NCI-H2029 (cell line): ENCODE data around the gene ARMH3.
"Not testable (repeated sequence)": the region's sequence is repeated elsewhere in the genome, so short reads cannot be mapped to it uniquely, and the experiment has no call there.

Source experiments
- DNase-seq: peaks from one replicate; lab custom pipeline; 2025; lab: John Stamatoyannopoulos, UW

The ARMH3 gene

DNA sequence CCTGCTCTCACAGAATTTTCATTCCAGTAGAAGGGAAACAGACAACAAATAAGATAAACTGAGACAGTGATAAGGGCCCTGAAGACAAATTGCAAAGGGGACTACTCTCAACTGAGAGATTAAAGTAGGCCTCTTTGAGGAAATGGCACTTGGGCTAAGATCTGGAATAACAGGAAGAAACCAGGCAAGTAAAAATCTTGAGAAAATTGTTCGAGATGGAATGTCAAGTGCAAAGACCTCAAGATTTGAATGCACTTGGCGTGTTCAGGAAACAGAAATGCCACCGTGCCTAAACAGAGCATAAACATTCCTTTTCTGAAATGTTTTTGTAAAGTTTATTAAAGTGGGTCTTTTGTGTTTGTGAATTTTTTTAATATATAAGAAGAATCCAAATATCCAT, 10.7 kb downstream of the ARMH3 start:
- no peak for DNase-seq

DNA sequence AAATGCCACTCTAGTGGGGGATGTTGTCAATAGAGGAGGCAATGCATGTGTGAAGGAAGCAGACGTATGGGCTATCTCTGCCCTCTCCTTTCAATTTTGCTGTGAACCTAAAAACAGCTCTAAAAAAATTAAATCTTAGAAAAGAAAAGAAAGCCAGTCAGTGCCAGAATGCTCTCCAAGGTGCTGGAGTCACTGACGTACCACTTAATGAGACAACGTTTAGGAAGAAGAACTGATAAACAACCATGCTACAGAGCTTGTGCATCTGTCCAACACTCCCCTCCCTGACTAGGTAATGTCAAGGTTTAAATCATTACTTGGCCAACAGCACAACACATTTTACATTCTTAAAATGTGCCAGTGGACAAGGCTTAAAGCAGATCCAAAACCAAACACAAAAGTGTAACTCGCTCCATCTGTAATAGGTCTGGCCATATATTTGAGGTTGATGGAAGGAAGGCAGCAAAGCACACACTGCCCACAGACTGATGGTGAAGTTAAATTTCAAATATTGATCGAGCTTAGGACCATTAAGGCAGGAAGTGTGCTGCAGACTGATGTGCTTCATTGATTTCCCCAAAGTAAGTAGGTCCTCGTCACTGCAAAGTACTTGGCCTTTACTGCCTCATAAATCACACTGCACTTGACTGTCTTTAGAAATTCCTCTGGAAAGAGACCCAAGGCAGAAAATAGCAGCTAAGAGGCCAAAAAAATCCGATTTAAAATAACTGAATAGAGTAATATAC, 15.5 kb downstream of the ARMH3 start:
- DNase-seq: no peak

DNA sequence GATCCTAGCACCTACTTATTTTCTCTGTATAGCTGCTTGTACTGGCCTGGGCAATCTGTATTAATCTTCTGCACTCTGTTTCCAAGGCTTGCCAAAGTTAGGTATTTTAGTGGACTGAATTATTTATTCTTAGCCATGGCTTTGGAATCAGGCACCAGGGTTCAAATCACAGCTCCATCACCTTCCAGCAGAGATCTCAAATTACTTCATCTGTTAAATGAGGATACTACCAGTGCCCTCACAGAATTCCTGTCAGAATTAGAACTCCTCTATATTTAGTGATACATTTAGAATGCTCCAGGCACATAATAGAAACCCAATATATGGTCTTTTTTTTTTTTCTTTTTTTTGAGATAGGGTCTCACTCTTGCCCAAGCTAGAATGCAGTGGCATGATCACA, 17.6 kb downstream of the ARMH3 start:
- no peak for DNase-seq

DNA sequence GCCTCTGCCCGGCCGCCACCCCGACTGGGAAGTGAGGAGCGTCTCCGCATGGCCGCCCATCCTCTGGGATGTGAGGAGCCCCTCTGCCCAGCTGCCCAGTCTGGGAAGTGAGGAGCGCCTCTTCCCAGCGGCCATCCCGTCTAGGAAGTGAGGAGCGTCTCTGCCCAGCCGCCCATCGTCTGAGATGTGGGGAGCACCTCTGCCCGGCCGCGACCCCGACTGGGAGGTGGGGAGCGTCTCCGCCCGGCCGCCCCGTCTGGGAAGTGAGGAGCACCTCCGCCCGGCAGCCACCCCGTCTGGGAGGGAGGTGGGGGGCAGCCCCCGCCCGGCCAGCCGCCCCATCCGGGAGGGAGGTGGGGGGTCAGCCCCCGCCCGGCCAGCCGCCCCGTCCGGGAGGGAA, 20.2 kb downstream of the ARMH3 start:
- DNase-seq: not testable (repeated sequence)

DNA sequence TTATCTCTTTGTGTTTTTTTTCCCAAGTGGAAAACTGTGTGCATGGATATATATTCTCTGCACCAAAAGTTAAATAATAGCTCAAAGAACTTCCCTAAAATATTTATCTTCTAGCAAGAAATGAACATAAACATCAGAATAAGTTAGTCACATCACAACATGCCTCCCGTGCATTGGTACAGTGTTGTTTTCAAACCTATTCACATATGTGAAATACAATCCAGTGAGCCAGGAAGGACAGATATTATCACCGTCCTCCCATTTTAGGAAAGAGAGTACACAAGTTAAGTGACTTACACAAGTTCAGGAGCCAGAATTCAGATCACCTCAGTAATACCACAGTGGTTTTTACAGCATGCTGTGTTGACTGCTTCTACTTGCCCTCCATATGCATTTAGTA, 22.2 kb downstream of the ARMH3 start:
- DNase-seq: no peak

DNA sequence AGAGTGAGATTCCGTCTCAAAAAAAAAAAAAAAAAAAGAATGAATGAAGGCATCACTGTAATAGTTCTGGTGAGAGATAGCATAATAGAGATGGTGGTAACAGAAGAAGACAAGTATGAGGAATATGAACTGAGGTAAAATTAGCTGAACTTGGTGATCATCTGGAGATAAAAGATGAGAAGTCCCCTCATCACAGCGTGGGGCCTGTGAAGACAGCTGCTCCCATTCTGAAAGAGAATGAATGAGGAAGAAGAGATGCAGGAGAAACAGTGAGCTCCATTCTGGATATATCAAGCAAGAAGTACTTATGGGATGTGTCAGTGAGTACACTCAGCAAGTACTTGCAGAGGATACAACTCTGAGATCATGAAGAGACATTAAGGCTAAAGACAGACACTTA, 28.7 kb downstream of the ARMH3 start:
- DNase-seq: no peak

DNA sequence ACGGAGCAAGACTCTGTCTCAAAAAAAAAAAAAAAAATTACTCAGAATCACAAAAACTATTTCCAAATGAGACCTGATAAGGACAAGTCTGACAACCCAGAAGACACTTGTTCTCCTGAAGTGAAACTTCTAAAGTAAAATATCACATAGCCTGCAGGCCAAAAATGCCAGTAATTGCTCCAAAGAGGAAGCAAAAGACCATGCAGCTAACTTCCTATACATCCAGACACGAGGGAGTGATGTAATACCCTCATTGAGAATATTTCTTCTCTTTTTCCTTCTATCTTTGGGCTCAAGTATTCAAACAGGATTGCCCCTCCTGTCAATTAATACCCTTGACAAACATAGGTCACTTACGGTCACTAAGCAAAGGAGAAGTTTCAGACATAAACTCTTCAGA, 31.2 kb downstream of the ARMH3 start:
- DNase-seq: no peak

DNA sequence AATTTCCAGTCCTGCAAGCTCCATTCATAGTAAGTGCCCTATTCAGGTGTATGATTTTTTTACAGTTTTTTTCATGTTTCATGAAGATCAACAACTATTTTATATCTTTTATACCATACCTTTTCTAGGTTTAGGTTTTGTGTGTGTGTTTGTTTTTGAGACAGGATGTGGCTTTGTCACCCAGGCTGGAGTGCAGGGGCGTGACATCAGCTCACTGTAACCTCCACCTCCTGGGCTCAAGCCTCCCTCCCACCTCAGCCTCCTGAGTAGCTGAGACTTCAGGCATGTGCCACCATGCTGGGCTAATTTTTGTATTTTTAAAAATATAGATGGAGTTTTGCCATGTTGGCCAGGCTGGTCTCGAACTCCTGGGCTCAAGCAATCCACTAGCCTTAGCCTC, 35.0 kb downstream of the ARMH3 start:
- DNase-seq: no peak

DNA sequence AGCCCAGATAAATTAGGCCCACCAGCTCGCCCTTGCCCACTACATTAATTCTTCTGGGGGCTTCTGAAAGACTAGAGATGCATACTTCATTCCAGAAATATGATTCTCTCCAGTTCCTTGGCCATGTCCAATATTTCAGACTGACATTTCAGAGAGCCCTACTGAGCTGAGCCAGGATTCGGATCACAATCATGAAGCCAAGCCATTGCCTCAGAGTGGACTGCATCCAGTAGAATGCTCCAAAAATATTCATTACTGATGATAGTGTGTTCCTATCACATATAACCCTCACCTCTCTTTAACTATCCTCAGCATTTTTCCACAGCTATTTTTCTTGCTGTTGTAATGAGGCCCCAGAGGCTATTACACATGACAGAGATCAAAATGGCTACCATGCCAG, 38.7 kb downstream of the ARMH3 start:
- DNase-seq: no peak

DNA sequence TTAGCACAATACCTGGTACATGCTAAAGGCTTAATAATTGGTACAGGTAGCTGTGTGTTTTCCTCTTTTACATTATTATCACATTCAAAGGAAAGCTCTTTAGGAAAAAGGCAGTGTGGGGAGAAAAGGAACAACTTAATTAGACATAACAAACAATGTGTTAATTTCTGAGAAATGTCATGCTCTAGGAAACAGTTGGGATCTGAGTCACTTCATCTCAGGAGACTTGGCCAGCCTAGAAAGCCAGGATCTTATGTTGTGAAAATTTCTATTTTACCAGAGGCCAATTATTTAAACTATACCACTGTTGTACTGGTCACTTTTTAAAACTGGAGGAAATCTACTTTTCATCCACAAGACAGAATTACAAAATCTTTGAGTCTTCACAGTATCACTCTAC, 39.6 kb downstream of the ARMH3 start:
- DNase-seq: no peak

DNA sequence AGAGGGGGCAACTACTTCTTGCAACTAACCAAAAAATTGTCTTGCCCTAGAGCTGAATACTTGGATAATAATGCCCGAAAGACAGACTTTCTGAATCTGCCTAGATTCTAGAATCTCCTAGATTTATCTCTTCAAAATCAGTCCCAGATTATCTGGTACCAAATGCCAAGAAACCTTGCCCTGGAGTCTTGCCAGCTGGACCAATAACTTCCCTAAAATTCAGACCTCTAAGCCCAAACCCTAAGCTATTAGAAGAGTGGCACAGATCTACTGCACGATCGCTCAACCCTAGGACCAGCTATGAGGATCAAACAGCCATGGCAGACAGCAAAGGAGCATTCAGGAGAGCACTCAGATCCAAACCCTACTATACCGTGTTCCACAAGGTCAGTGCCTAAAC, 45.0 kb downstream of the ARMH3 start:
- DNase-seq: no peak

DNA sequence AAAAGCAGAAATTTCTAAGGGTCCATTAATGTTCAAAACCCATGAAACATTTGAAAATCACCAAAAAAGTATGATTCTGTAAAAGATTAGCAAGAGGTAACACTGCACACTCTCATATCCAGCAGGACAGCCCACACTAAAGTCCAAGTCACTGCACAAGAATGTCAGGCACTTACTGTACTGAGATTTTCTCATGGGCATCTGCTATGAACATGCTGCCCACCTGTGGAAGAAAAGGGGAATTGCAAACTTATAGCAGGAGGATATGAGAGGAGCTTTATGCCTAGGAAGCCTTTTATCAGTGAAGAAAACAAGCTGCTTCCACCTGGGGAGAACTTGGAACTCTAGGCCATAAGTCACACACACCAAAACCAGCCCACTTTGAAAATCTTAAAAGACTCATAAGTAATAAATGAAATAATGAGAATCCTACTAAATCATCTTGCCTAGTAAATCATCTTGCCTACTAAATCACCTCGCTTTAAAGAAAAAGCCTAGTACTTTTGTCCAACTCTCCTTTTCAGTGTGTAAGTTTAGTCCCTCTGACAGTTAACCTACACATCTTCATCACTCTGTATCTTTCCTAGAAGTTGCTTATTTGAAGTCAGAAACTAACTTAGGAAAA, 46.1 kb downstream of the ARMH3 start:
- DNase-seq: peak; percentile 7

DNA sequence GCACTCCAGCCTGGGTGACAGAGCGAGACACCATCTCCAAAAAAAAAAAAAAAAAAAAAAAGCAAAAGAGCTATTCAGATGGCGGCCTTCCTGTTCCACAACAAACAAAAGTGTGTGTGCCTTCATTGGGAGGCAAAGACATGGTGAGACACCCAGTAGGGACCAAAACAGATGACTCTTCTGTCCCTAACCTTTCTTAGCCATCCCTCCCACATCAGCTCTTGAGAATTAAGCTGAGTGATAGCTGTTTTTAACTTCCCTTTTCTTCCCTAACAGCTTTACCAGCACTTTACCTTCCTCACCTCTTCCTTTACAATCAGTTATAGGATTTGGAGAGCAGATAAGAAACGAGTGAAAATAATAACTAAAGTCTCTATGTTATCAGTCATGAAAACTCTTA, 48.2 kb downstream of the ARMH3 start:
- no peak for DNase-seq

DNA sequence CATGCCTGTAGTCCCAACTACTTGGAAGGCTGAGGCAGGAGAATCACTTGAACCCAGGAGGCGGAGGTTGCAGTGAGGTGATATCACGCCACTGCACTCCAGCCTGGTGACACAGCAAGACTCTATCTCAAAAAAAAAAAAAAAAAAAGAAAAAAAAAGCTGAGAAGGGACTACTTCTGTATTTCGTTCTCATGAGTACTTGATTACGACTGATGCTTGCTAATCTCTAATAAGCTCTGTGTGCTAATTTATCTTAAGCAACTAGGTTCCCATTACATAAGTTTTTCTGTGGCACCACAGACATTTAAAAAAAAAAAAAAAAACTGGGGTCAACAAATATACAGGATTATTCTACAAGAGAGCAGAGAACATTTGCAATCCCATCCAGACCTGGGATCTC, 48.9 kb downstream of the ARMH3 start:
- DNase-seq: not testable (repeated sequence)

DNA sequence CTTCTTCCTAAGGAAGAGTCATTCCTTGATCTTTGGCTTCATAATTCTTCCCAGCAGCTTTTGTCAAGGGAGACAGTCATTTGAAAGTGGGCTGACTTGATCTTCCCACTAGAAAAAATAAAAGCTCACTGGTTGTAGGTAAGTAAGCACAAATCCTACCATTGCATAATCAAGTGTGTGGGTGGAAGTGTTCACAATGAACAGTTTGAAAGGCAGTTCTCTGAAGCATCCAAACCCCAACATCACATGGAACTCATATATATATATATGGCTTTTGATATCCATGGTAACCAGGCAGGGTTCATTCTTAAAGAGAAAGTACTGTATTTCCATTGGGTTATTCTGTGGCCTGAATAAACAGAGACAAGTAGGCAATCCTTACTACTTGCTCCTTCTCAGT, 51.6 kb downstream of the ARMH3 start:
- no peak for DNase-seq

DNA sequence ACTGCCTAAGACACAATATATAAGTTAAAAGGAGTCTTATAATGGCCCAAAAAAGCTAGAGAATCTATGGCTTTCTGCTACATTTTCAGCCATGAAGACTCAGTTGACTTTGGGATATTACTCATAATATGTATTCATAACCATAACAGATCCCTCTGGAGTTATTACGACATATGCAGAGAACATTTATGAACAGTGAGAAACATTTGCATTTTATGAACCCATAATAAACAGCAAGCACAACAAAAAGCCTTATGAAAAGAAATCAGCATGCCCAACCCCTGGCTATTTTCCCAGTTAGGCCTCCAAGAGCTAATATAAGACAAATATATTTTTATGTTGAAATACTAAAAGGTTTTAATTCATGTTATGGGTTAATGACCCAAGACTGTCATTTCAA, 52.4 kb downstream of the ARMH3 start:
- DNase-seq: no peak

DNA sequence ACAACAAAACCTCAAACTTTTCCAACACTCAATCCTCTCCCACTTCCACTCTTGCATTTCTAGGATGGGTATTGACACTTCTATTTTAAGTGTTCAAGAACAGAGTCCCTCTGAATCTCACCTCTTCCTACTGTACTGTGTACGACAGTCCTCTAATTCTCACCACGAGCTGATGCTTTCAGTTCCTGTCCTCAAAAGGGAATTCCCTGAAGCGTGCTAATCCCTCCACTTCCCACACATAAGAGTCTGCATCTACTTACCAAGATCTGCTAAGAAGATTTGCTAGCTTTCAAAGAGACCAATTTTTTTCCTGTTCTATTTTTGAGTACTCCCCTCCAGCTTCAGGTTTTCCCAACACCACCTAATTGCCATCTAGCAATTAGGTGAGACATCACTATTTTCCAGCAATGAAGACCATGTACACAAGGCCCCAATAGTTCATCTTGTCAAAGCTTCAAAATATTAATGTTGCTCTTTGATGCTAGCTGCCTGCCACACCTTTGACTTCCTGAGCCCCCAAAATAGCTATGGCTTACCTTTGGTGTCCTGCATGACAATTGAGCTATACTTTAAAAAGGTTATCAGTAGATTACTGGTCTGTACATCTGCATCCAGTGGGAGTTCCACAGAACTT, 54.4 kb downstream of the ARMH3 start:
- DNase-seq: no peak

DNA sequence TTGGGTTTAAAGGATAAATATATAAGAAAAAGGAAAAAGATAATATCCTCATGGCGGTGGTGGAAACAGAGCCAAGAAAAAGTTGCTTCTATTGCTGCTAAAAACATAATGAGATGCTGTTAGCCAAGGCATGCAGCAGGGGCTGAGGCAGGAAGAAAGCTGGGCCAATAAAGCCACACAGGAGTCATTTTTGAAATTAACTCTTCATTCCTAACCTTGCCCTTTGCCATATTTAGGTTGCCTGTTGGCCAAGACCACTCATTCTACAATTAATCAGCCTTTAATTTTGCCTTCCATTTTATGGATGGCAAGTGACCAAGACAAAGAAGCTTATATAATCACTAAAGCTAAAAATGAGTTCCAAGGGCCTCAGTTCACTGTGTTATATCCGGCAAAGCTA, 58.2 kb downstream of the ARMH3 start:
- DNase-seq: no peak

DNA sequence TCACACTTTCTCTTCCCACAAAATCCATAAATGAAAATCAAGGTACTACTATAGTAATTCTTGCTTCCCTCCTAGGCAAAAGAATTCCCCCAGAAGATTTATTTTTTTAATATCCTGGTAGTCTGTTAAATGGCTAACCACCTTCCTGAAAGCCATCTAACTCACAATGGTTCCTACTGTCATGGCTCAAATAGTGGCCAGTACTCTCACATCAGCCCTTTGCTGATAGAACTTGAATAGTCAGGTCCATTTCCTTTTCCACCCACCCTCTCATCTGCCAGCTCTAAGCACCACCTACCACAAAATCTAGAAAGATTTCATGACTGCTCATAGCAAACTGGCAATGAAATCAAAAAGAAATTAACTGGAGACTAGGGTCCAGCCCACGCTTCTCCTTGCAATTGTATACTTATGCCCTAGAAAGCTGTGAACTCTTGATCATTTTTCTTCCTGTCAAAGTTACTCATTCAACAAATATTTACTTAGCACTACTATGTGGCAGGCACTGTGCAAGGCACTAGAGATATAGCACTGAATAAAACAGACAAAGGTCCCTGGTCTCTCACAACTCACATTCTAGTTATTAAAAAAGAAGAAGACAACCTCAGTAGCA, 60.4 kb downstream of the ARMH3 start:
- DNase-seq: no peak

DNA sequence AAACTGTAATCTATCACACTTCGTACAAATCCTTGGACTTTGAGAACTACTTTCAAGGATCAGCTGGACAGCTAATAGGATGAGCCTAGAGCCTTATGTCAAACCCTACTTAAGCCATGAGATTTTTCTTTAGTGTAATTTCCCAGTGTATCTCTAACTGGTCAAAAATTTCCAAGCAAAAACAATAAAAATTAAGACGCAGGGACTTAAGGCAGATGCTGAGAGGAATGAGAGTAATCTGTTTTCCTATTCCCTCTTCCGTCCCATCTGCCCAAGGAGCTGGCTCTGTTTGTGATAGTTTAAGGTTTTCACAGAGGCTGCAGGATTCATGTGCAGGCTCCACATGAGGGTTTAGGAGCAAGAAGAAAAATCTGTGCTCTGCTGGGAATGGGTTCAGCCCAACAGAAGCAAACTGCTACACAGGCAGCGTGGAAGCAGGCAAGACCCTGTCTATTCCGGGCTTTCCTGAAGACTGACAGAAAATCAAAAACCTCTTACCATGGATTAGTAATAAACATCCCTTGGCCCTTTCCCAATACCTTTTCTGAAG, 62.2 kb downstream of the ARMH3 start:
- no peak for DNase-seq

DNA sequence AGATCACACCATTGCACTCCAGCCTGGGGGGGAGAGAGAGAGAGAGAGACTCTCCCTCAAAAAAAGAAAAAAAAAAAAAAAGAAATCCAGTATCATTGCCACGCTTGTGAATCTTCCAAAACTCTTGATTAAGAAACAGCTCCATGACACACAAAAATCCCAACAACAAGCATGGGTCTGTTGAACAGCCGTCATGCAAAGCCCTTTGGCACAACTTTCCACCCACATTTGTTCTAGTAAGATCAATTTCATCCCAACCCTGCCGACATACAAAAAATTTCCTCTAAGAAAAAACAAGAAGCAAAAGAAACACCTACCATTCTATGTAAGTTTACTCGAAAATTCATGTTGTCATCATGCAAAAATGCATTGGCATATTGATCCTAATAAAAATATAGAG, 62.8 kb downstream of the ARMH3 start:
- no peak for DNase-seq

DNA sequence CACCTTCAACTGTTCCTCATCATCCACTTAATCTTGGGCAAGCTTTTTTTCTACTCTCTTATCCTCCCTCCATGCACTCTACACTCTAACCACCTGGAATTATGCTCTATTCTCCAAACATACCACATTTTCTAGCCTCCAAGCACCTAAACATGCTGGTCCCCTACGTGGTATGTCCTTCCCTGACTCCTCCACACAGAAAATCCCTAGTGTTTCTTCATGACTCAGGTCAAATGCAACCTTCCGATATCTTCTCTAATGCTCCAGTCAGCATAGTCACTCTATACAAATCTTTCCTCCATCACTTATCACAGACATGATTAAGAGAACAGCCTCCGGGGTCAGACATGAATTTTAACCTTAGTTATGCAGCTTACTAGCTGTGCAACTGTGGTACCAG, 68.8 kb downstream of the ARMH3 start:
- DNase-seq: no peak

DNA sequence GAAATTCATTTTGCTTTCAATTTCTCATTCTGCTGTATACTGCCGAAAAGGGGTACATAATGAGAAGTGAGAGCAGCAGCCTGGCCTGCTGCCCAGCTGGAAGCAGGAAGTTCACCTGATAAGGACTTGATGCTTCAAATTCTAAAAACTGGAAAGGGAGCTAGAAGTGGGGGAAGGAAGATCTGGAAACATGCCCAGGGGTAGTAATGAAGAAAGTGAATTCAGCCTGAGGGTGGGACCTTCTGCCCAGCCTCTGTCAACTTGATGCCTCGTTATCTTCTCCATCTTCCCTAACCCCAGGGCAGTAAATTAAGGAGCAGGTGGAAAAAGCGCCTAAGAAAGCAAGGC, 69.4 kb downstream of the ARMH3 start:
- DNase-seq: peak; percentile 53
